NCI-H526 (cell line): ENCODE data around the gene TSPAN15.

Experiments
- DNase-seq, 2 experiments: peaks; one replicate each; lab custom pipeline; 2025; lab: John Stamatoyannopoulos, UW

TSPAN15 gene

GRCh38 chr10:69417542-69417941 lies 33.7 kb upstream of the TSPAN15 start:
- no peak for DNase-seq

- DNase-seq: peak in 1 of 2 experiments; percentile 19
These were observed 33.1 kb upstream of the TSPAN15 start for GRCh38 chr10:69418052-69418752.

- no peak for DNase-seq
These were observed 32.0 kb upstream of the TSPAN15 start for GRCh38 chr10:69419096-69419743.

DNA sequence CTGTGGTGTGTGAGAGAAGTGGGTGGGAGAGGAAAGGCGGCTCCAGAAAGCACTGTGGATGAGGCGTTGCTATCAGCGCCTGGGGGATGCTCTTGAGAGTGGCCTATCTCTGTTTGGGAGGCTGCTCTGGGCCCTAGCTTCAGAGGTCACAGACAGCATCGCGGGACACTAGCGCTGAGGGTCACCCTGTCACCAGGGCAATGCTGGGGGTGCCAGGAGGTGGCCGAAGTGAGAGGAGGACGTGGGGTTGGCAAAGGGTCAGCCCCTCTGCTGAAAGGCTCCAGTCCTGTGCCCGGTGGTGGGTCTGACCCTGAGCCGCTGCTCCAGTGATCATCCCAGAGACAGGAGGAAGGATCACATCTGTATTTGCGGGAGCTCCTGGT lies 31.5 kb upstream of the TSPAN15 start:
- no peak for DNase-seq

DNA sequence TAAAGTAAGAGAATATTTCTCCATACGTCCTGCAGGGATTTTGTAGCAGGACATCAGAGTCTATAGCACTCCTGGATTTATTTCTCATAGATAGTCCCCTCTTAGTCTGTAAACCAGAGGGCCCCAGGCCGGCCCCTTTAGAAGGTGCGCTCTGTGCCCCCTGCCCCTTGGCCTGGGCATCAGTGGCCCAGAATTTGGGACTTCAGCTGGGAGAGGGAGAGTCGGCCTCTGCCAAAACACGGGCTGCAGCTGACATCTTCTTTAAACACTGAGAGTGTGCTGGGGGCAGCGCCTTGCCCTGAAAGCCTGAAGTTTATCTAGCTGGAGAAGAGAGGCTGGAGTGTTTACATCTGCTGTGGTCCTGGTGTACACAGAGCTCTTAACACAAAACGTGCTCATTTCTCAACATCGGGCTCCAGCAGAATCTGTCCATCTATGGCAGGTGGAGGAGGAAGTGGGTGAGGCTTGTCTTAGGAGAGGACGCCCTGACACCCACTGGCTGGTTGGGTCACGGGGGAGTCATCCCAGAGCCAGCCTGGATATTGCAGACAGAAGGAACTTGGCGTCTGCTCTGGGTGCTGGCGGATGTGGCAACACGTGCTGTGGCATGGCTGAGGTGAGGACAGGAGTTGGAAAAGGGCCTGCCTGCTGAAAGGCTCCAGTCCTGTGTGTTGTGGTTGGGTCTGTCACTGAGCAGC lies 29.5 kb upstream of the TSPAN15 start:
- no peak for DNase-seq

DNA sequence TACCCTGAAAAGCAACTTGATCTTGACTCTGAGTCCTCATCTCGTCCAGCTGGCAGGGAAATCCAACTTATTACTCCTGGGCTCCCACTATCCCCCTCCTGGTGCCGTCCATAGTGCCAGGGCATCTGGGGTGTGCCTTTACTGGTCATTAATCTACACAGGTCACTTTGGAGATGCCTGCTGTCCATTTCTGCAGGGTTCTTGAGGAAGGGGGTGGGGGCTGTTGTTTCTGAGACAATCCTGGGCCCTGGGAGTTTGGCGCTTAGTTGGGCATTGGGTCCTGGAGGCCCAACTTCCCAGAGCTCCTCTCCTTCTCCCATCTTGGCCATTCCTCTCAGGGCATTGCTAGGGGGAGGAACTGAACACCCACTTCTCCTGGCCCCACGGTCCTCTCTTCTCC lies 28.6 kb upstream of the TSPAN15 start:
- no peak for DNase-seq

DNA sequence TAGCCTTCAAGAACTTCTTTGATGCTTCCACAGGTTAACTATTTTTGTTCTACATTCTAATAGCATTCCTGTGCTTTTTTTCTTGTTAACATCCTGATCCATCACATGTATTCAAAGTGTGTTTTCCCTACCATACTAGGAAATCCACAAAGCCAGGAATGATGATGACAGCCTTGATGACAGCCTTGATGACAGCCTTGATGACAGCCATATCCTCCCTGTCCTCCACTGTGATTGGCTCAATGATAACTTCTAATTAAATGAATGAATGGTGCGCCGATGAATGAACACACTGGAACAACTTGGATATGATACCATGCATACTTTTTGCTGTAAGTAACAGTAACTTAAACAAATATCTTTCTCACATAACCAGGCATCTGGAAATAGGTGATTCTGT lies 26.2 kb upstream of the TSPAN15 start:
- DNase-seq: no peak

GRCh38 chr10:69425511-69426298 lies 25.6 kb upstream of the TSPAN15 start:
- DNase-seq: peak; percentile 22 to 44

DNA sequence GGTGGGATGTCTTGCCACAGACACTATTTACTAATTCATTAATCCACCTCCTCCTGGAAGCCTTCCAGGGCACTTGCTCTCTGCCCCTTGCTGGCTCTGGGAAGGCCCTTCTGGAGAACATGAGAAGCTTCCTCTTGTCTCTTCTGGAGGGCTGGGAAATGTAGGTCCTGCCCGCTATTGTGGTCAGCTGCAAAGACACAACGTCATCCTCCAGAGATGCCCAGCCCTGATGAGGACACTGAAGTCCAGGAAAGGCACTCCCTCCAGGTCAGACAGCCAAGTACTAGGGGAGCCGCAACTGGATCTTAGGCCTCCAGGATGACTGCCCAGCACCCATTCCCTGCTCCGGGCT lies 24.9 kb upstream of the TSPAN15 start:
- no peak for DNase-seq

DNA sequence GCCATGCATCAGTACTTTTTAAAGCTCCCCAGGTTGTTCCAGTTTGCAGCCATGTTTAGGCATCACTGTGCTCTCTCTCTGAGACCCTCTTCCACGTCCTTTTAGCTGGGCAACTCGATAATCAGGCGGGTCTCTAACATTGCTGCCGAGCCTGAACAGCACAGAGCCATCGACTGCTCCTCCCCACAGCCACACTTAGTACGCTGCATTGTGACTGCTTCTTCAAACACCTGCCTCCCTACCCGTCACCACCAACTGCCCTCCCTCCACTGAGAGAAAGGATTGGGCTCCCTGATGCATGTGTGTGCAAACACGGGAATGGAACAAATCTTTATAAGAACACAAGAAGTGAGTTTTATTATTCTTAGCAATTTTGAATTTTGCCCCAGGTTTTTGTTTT lies 23.1 kb upstream of the TSPAN15 start:
- peak in 1 of 2 experiments; percentile 43 for DNase-seq

DNA sequence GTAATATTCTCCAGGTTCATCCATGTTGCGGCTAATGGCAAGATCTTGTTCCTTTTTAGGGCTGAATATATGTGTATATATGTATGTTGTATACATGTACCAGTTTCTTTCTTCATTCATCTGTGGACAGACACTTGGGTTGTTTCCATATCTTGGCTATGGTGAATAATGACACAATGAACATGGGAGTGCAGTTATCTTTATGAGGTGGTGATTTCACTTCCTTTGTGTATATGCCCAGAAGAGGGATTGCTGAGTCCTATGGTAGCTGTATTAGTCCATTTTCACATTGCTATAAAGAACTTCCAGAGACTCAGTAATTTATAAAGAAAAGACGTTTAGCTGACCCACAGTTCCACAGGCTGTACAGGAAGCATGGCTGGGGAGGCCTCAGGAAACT lies 17.1 kb upstream of the TSPAN15 start:
- no peak for DNase-seq

DNA sequence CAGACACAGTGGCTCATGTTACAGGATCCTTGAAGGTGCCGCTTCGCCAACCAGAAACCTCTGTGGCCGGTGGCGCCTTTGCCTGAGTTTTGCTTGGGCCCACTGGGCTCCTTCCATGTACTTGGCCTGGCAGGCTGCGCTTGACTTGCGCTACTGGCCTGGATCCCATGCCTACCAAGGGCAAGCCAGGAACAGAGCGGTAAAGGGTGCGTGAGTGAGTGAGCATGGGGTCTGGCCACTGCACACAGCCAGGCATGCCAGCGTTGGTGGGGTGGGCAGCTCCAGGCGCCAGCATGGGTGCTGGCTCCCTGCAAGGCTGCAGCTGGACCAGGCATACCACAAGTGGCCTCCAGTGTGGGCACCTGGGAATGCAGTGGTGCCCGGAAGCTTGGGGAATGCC lies 16.3 kb upstream of the TSPAN15 start:
- no peak for DNase-seq

DNA sequence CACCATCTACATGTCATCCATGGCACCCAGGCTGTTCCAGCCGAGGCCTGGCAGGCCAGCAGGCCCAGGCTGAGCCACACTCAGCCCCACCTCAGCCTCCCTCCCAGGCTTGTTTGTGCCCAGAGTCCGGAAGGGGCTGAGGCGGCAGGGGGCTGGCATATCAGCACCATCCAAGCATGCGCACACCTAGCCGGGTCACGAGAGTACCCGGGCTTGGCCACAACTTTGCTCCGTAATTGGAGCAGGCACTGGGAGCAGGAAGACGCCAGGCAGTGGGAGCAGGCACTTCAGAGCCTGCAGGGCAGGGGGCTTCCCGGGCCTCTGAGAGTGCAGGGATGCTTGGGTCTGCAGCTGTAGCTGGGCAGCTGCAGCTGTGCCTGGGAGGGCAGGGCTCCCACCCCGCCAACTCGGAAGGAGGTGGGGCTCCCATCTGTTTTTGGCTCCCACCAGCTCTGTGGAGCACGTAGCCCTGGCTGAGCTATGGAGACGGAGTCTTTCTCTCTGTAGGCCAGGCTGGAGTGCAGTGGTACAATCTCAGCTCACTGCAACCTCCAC lies 15.2 kb upstream of the TSPAN15 start:
- DNase-seq: no peak

- no peak for DNase-seq
These were observed 13.7 kb upstream of the TSPAN15 start for GRCh38 chr10:69437321-69438259.

- DNase-seq: no peak
These were observed 12.5 kb upstream of the TSPAN15 start for GRCh38 chr10:69438536-69439349.

DNA sequence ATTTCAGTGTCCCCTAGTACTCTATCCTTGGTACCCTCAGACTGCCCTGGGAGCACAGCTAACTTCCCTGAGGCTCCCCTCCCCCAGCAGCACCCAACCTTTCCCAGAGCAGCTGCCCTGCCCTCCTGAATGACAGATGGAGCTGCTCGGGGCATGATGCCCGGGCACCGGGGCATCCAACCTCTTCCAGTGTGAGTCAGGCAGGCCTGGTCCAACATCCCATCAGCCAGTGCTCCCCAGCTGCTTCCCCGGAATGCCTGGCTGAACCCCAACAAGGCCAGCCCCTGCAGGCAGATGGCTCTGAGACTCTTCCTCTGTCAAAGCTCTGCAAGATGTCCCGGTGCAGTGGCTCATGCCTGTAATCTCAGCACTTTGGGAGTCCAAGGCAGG lies 11.9 kb upstream of the TSPAN15 start:
- no peak for DNase-seq

DNA sequence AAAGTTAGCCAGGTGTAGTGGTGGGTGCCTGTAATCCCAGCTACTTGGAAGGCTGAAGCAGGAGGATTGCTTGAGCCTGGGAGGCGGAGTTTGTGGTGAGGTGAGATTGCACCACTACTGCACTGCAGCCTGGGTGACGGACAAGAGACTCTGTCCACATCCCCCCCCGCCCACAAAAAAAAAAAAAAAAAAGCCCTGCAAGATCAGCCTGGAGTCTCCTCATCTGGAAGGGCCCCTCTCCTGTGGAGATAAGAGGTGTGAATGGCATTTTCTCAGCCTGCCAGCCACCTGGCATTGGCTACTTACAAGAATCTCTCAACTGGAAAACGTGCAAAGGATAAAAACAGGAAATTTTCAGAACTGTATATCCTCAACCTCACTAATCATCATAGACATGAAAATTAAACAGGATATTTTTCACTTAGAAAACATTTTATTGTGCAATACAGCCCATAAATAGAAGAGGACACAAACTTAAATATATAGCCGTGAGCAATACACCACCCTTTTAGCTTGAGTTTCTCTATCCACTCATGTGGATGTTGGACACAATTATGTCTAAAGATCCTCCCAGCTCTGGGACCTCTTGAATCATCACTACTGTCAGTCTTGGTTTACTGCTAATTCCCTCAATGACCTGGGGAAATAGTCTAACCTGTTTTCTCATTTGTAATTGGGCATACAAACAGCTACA lies 11.3 kb upstream of the TSPAN15 start:
- no peak for DNase-seq

GRCh38 chr10:69443354-69443753 lies 7.9 kb upstream of the TSPAN15 start:
- DNase-seq: no peak

GRCh38 chr10:69445041-69445440 lies 6.2 kb upstream of the TSPAN15 start:
- DNase-seq: no peak

DNA sequence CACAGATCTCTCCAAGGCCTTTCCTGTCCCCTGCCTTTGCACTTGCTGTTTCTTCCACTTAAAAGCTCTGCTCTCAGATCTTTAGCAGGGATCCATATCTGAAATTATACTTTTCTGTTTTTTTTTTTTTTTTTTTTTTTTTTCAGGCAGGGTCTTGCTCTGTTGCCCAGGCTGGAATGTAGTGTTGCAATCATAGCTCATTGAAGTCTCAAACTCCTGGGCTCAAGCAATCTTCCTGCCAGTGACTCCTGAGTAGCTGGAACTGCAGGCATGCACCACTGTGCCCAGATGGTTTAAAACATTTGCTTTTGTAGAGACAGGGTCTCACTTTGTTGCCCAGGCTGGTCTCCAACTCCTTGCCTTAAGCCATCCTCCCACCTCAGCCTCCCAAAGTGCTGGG lies 5.0 kb upstream of the TSPAN15 start:
- no peak for DNase-seq
